GM12873 (cell line): ENCODE data around the gene CORO6.
A peak's percentile ranks its signal among the peaks of the same experiment; 100 is the strongest.

Experiments used
- TF ChIP-seq, protein P1 (sequence below): IDR thresholded peaks from 2 replicates; pipeline ENCODE4 v1.5.1; 2012; ENCODE audit warnings: low read depth, mild to moderate bottlenecking, moderate library complexity, low read length, control low read depth; ENCODE audit not compliant: insufficient read depth; ENCODE audit errors: missing control alignments

CORO6 gene

GRCh38 chr17:29592850-29593551 lies 29.7 kb downstream of the CORO6 start, which contains the start of gene ANKRD13B:
Gene ANKRD13B (plus strand): TSS chr17:29593132. CDS start chr17:29593622, 490 bp downstream.
- TF ChIP-seq, protein P1, sequence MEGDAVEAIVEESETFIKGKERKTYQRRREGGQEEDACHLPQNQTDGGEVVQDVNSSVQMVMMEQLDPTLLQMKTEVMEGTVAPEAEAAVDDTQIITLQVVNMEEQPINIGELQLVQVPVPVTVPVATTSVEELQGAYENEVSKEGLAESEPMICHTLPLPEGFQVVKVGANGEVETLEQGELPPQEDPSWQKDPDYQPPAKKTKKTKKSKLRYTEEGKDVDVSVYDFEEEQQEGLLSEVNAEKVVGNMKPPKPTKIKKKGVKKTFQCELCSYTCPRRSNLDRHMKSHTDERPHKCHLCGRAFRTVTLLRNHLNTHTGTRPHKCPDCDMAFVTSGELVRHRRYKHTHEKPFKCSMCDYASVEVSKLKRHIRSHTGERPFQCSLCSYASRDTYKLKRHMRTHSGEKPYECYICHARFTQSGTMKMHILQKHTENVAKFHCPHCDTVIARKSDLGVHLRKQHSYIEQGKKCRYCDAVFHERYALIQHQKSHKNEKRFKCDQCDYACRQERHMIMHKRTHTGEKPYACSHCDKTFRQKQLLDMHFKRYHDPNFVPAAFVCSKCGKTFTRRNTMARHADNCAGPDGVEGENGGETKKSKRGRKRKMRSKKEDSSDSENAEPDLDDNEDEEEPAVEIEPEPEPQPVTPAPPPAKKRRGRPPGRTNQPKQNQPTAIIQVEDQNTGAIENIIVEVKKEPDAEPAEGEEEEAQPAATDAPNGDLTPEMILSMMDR = no peak

DNA sequence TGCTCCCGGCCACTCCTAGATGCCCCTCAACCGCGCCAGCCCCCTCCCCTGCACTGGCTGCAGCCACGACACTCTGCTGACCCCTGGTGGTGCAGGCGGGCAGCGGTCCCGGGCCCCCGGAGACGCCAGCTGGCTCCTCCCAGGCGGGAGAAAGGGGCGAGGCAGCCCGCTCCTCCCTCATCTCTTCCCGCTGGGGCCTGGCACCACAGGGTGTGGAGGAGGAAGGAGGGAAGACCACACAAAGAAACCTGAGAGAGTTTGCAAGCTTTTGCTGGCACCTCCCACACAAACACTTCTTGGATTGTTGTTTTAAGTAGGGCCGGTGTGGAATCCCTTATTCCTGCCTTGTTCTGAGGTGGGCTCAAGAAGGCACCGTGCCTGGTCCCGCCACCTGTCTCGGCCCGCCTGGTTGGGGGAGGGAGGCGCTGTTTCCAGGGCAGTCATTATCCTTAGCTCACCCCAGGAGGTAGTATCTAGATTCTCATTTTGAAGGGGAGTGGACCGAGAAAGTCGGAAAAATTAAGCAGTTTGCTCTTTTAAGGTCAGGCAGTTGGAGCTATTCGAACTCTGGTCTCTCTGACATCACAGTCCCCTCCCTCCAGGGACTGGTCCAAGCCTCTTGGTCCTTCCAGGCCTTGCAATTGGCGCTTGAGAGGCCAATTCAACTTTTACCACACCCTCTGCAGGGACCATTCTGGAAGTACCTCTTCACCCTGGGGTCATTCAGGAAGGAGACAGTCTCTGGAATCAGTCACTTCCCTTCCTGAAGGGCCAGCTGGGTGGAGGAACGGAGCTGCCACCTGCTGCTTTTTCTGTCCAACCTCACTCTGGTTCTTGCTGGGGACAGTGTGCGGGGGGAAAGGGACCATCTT lies 30.7 kb downstream of the CORO6 start:
- TF ChIP-seq, protein P1 = peak; percentile 94

GRCh38 chr17:29591146-29591736 lies 31.5 kb downstream of the CORO6 start:
- TF ChIP-seq, protein P1 = no peak

DNA sequence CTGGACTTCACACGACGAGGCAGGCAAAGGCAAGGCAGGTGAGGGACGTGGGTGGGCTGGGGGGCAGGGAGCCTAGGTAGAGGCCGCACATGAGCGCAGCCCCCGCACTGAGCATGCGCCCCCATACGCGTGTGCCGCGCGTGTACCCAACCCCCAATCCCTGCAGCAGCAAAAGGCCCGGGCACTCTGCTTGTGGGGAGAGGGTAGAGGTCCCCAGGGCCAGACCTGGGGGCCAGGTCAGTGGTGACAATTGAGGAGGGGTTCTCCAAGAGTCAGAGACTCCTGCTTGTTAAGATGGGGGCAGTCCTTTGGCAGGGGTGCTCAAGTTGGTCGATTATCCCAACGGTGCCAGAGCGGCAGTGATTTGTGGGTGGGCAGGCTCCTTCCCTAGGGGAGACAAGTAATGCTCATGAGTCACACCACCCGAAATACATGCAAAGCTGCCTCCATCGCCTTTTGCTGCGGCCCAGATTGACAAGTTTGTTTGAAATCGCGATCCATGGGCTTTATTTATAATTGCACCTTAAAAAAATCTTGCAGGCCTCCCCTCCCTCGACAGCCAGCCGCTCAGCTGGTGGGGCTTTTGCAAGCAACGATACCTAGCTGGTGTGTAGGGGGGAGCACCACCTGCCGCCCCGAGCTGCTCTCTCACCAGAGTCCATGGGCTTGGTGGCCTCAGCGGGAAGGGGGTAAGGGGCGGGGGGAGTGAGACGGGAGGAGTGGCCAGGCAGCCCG lies 32.1 kb downstream of the CORO6 start:
- TF ChIP-seq, protein P1 = peak; percentile 5

DNA sequence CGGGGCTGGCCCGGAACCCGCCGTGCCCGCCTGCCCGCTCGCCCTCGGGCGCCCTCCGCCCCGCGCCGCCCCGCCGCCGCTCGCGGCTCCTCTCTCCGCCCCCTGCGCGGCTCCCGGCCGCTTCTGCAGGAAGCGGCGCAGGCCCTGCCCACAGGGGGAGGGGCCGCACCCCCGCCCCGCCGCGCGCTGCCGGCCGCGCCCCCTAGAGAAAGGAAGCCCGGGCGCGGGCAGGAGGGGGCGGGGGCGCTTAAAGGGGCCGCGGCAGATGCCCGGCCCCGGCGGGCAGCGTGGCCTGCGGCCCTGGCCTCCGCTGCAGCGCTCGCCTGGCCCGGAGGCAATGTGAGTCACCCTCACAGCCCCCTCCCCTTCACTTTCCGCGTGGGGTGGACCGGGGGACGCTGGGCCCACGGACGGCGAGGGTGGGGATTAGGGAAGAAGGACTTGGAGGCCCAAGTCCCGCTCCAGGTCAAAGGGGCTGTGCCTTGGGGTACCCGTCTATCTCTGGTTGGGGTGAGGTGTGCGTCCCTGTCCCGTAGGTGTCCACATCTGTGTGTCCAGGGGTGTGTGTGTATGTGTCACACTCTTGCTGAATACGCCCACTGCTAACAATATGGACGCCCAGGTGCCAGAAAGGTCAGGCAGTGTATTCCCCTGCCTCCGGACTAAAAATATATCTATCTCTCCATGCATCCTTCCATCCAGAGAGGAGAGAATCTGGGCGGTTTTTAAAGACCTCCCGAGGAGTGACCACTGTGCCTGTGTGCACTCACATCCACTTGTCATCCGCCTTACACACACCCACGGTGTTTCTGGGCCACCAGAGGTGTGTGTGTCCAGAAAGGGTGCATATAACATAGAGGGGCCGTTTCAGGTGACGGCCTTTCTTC lies 32.9 kb downstream of the CORO6 start, which contains the start of gene GIT1:
Gene GIT1 (minus strand): TSS at position 125 of the 887 bp plus-strand sequence. CDS start 270 bp downstream, outside the sequence.
- TF ChIP-seq, protein P1 = no peak

DNA sequence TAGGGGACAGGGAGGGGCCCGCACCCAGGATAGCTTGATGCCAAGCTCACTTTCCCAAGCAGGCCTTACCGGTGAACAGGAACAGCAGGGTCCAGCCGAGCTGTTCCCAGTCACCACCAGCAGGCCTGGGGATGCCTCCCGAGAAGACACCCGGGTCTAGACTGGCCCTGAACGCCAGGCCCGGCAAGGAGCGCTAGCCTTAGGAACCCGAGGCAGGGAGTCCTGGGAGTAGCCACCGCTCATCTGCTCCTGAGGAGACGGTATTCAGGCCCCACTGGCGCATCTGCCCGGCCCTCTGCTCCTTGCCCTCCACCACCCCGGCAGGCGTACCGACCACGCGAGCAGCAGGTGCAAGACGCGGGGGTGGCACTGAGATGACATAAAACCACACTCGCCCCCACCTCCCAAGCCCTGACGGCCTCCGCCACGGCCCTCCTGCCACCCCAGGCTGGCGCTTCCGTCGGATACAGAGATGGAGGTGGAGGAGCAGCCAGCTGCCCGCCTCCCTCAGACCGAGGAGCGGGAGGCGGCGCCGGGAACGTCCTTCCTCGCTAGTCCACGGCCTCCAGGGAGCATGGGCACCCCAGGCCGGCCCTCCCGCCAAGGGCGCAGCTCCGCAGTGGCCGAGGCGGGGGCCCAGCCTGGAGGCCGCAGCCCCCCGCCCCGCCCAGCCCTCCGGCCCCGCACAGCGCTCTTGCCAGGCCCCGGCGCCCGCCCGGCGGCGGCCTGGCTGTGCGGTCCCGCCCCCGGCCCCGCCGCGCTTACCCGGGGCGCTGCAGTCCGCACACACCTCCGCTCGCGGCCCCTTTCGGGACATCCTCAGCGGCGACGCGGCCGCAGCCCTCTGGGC lies 33.9 kb downstream of the CORO6 start:
- TF ChIP-seq, protein P1 = peak; percentile 8
